Neural progenitor cell (in vitro differentiated cells): ENCODE results near the gene CHADL. TPM values are rescaled to one million over a fixed set of nuclear protein-coding genes. Genes with fewer than 3 reads are reported as not detected.

Experiments
- DNase-seq: peaks from one replicate; pipeline ENCODE4 v3.0.0-alpha.2; 2016; ENCODE audit warnings: low spot score
- H2AFZ ChIP-seq: fragments of 200-600 bp; sonication (generic); replicated peaks from 2 replicates; pipeline ENCODE4 v1.6.1; 2016; ENCODE audit warnings: antibody characterized with exemption
- H3F3A ChIP-seq: fragments of 200-600 bp; sonication (generic); 2 replicates; pipeline ENCODE4 v1.6.1; 2016; ENCODE audit warnings: antibody characterized with exemption, low read depth
- H3K27ac ChIP-seq: fragments of 200-600 bp; sonication (generic); 2 replicates; pipeline ENCODE4 v1.5.1; 2016; ENCODE audit warnings: mild to moderate bottlenecking
- H3K27me3 ChIP-seq: fragments of 200-600 bp; sonication (generic); 2 replicates; pipeline ENCODE4 v1.6.1; 2016; ENCODE audit warnings: mild to moderate bottlenecking, moderate library complexity
- H3K36me3 ChIP-seq: fragments of 200-600 bp; sonication (generic); 2 replicates; pipeline ENCODE4 v1.5.1; 2016
- H3K4me1 ChIP-seq: fragments of 200-600 bp; sonication (generic); 2 replicates; pipeline ENCODE4 v1.6.1; 2016; ENCODE audit warnings: mixed run types
- H3K4me2 ChIP-seq: fragments of 200-600 bp; sonication (generic); 2 replicates; pipeline ENCODE4 v1.6.1; 2016
- H3K4me3 ChIP-seq: fragments of 200-600 bp; sonication (generic); 2 replicates; pipeline ENCODE4 v1.5.1; 2016
- H3K79me2 ChIP-seq: fragments of 200-600 bp; sonication (generic); 2 replicates; pipeline ENCODE4 v1.6.1; 2016; ENCODE audit warnings: low read depth
- H3K9ac ChIP-seq: fragments of 200-600 bp; sonication (generic); 2 replicates; pipeline ENCODE4 v1.6.1; 2016
- H3K9me3 ChIP-seq: fragments of 200-600 bp; sonication (generic); 2 replicates; pipeline ENCODE4 v1.5.1; 2016; ENCODE audit warnings: low read depth
- H4K20me1 ChIP-seq: fragments of 200-600 bp; sonication (generic); 2 replicates; pipeline ENCODE4 v1.6.1; 2016; ENCODE audit warnings: low read depth
- H3K27ac Mint-ChIP-seq: 3 replicates; pipeline ENCODE4 v1.8.0; 2021; ENCODE audit warnings: mixed read lengths
- H3K27me3 Mint-ChIP-seq: 2 replicates; pipeline ENCODE4 v1.8.0; 2022; ENCODE audit warnings: low read depth, mild to moderate bottlenecking, inconsistent platforms, moderate library complexity, mixed read lengths; ENCODE audit not compliant: insufficient read depth
- H3K36me3 Mint-ChIP-seq: 3 replicates; pipeline ENCODE4 v1.8.0; 2021; ENCODE audit warnings: mixed read lengths
- H3K4me1 Mint-ChIP-seq: 3 replicates; pipeline ENCODE4 v1.8.0; 2021; ENCODE audit warnings: mixed read lengths
- H3K4me3 Mint-ChIP-seq: 3 replicates; pipeline ENCODE4 v1.8.0; 2021; ENCODE audit warnings: mild to moderate bottlenecking, moderate library complexity, mixed read lengths
- H3K9me3 Mint-ChIP-seq: 3 replicates; pipeline ENCODE4 v1.8.0; 2020; ENCODE audit warnings: mixed read lengths
- CTCF ChIP-seq: fragments of 200-600 bp; sonication (generic); IDR thresholded peaks from 2 replicates; pipeline ENCODE4 v1.5.1; 2017; ENCODE audit warnings: antibody characterized with exemption, mild to moderate bottlenecking
- EZH2 ChIP-seq: fragments of 200-600 bp; sonication (generic); IDR thresholded peaks from 2 replicates; pipeline ENCODE4 v1.6.1; 2017; ENCODE audit warnings: antibody characterized with exemption, mild to moderate bottlenecking, moderate library complexity
- EZH2phosphoT487 ChIP-seq: fragments of 200-600 bp; sonication (generic); IDR thresholded peaks from 2 replicates; pipeline ENCODE4 v1.6.1; 2017; ENCODE audit warnings: antibody characterized with exemption
- total RNA-seq: library from RNA; depleted of rRNA; stranded (reverse); fragments of >200 nt; gene quantifications from 2 replicates; pipeline ENCODE4 v1.2.3, GENCODE V29; 2015; ENCODE audit warnings: low replicate concordance

Gene CHADL
- total RNA-seq, 1 donor from 2014 or later, result not detected

GRCh38 chr22:41256254-41257253 is 15.8 kb upstream of the CHADL start:
- Histone ChIP-seq H3K36me3 (peaks cover 5% of the 10 kb centered on the region), H3K4me1 (peaks cover 9% of the 10 kb centered on the region)

DNA sequence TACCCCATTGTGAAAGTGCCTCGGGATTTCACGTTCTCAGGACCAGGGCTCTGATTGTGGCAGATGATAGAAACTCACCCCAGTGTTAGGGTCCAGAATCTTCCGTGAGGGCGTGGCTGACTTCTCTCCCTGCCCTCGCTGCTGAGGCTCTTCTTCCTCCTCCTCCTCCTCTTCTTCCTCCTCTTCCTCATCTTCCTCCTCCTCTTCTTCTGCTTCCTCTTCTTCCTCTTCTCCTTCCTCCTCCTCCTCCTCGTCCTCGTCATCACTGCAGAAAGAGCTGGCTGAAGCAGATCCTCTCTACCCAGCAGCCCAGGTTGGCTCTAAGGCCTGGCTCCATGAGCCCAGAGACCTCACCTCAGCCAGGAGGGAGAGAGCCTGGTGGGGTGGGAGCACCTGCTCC is 13.5 kb upstream of the CHADL start:
- H3K4me2 ChIP-seq, result no peak overlapping the region
- no peak overlapping the region for H3K4me3 Mint-ChIP-seq
- no peak overlapping the region for H2AFZ ChIP-seq
- H3K36me3 Mint-ChIP-seq, result peaks cover 30% of the 10 kb centered on the region
- H3K9me3 ChIP-seq, result no peaks in the 10 kb centered on the region
- H3K4me1 ChIP-seq, result peaks cover 9% of the 10 kb centered on the region
- no peak overlapping the region for H3K4me3 ChIP-seq
- H3K4me1 Mint-ChIP-seq, result peaks cover 3% of the 10 kb centered on the region
- no peak for TF ChIP-seq EZH2
- TF ChIP-seq EZH2phosphoT487, result no peak
- TF ChIP-seq CTCF, result no peak
- no peak overlapping the region for H3K27ac Mint-ChIP-seq
- H3F3A ChIP-seq, result no peaks in the 10 kb centered on the region
- peaks cover 5% of the 10 kb centered on the region for H4K20me1 ChIP-seq
- no peaks in the 10 kb centered on the region for H3K27me3 ChIP-seq
- H3K27ac ChIP-seq, result no peak overlapping the region
- DNase-seq, result no peak
- H3K9me3 Mint-ChIP-seq, result no peaks in the 10 kb centered on the region
- H3K9ac ChIP-seq, result no peak overlapping the region
- H3K36me3 ChIP-seq, result no peaks in the 10 kb centered on the region
- no peaks in the 10 kb centered on the region for H3K79me2 ChIP-seq
- peaks cover 2% of the 10 kb centered on the region for H3K27me3 Mint-ChIP-seq

More at GRCh38 chr22:41256254-41257253, 15.8 kb upstream of the CHADL start:
- H4K20me1 ChIP-seq, result peaks cover 5% of the 10 kb centered on the region
- no peak overlapping the region for H2AFZ ChIP-seq
- TF ChIP-seq EZH2phosphoT487 (no peak), CTCF (no peak), EZH2 (no peak)
- no peak overlapping the region for H3K4me2 ChIP-seq
- no peaks in the 10 kb centered on the region for H3K79me2 ChIP-seq
- no peak overlapping the region for H3K27ac ChIP-seq
- Mint-ChIP-seq H3K9me3 (no peaks in the 10 kb centered on the region), H3K27me3 (no peaks in the 10 kb centered on the region), H3K4me3 (peak overlapping the region; percentile 75), H3K27ac (no peak overlapping the region), H3K4me1 (peaks cover 3% of the 10 kb centered on the region), H3K36me3 (peaks cover 18% of the 10 kb centered on the region)
- no peaks in the 10 kb centered on the region for H3K9me3 ChIP-seq
- no peaks in the 10 kb centered on the region for H3F3A ChIP-seq
- DNase-seq, result peak; percentile 46
- no peak overlapping the region for H3K4me3 ChIP-seq
- no peak overlapping the region for H3K9ac ChIP-seq
- no peaks in the 10 kb centered on the region for H3K27me3 ChIP-seq

- no peak for TF ChIP-seq EZH2phosphoT487
- TF ChIP-seq EZH2, result no peak
- TF ChIP-seq CTCF, result no peak
- Histone ChIP-seq H3K79me2 (no peaks in the 10 kb centered on the region), H3K27me3 (no peaks in the 10 kb centered on the region), H3K36me3 (no peaks in the 10 kb centered on the region), H3K9ac (no peak overlapping the region), H3F3A (no peaks in the 10 kb centered on the region), H3K4me2 (no peak overlapping the region), H3K4me3 (no peak overlapping the region), H3K9me3 (no peaks in the 10 kb centered on the region), H2AFZ (no peak overlapping the region), H3K27ac (no peak overlapping the region), H3K4me1 (peaks cover 3% of the 10 kb centered on the region), H4K20me1 (peaks cover 3% of the 10 kb centered on the region)
- H3K27ac Mint-ChIP-seq, result no peak overlapping the region
- no peak for DNase-seq
- H3K4me1 Mint-ChIP-seq, result peaks cover 3% of the 10 kb centered on the region
- H3K27me3 Mint-ChIP-seq, result peaks cover 5% of the 10 kb centered on the region
- no peak overlapping the region for H3K4me3 Mint-ChIP-seq
- H3K9me3 Mint-ChIP-seq, result no peaks in the 10 kb centered on the region
- H3K36me3 Mint-ChIP-seq, result peaks cover 29% of the 10 kb centered on the region
Measured at GRCh38 chr22:41252365-41252764, 11.6 kb upstream of the CHADL start.
